ENCODE measurements around the gene RBM28.

The RBM28 gene

DNA sequence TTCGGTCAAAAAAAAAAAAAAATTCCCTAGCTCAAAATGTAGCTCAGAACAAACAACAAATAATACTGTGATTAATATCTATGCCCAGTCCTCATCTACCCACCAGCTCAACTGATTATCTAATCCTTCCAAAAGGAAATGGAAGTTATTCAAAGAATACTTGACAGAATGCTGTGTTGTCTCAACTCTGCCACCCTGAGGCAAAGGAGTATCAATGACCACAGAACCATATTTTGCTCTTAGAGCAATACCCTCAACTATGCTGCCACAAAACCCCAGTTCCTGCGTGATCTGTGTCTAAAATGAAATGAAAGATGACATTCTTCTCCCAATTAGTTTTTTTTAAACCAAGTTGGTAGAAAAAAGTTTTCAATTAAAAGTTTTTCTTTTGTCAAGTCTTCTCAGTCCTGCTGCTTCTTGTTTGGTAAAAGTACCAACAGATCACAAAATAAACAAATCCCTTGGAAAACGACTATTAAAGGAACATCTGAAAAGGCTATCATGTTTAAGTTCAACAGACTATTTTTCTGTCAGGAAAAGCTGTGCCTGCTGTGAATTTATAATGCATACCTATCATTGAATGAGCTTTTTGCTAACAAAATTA lies 21.6 kb downstream of the RBM28 start:
- TF ChIP-seq, protein P1, sequence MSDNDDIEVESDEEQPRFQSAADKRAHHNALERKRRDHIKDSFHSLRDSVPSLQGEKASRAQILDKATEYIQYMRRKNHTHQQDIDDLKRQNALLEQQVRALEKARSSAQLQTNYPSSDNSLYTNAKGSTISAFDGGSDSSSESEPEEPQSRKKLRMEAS (IDR thresholded peaks at IDR 0.05), result no peak
- no peak for TF ChIP-seq CREB1 (IDR thresholded peaks at IDR 0.05; ENCODE audit: low read depth)
- no peak for TF ChIP-seq EGR1 (IDR thresholded peaks at IDR 0.05)
- no peak for TF ChIP-seq ZBTB7A (IDR thresholded peaks at IDR 0.05; ENCODE audit: low read depth)
- TF ChIP-seq RAD21 (IDR thresholded peaks at IDR 0.05; ENCODE audit: low read depth), result peak; percentile 61

- TF ChIP-seq FOXM1 (IDR thresholded peaks at IDR 0.05; ENCODE audit: borderline replicate concordance, low read depth) (no peak), ZBTB7A (IDR thresholded peaks at IDR 0.05; ENCODE audit: low read depth) (no peak), YY1 (IDR thresholded peaks at IDR 0.05; ENCODE audit: low read depth) (no peak), TEAD4 (IDR thresholded peaks at IDR 0.05) (no peak)
- TF ChIP-seq, protein P1 (IDR thresholded peaks at IDR 0.05), result no peak
These were observed 22.7 kb downstream of the RBM28 start for GRCh38 chr7:128321044-128321422.

- TF ChIP-seq, protein P1 (IDR thresholded peaks at IDR 0.05), result no peak
- no peak for TF ChIP-seq REST (IDR thresholded peaks at IDR 0.05; ENCODE audit: low read depth)
- TF ChIP-seq CREB1 (IDR thresholded peaks at IDR 0.05; ENCODE audit: low read depth), result no peak
- no peak for TF ChIP-seq TEAD4 (IDR thresholded peaks at IDR 0.05)
- no peak for TF ChIP-seq CEBPB (IDR thresholded peaks at IDR 0.05)
- no peak for TF ChIP-seq YY1 (IDR thresholded peaks at IDR 0.05; ENCODE audit: low read depth)
- no peak for TF ChIP-seq RAD21 (IDR thresholded peaks at IDR 0.05; ENCODE audit: low read depth)
- TF ChIP-seq EP300 (IDR thresholded peaks at IDR 0.05; ENCODE audit: borderline replicate concordance), result no peak
- TF ChIP-seq USF1 (IDR thresholded peaks at IDR 0.05), result no peak
- TF ChIP-seq ZBTB7A (IDR thresholded peaks at IDR 0.05; ENCODE audit: low read depth), result no peak
- TF ChIP-seq EGR1 (IDR thresholded peaks at IDR 0.05), result no peak
- no peak for TF ChIP-seq NFIC (IDR thresholded peaks at IDR 0.05)
- no peak for TF ChIP-seq FOXM1 (IDR thresholded peaks at IDR 0.05; ENCODE audit: borderline replicate concordance, low read depth)
- no peak for TF ChIP-seq TAF1 (IDR thresholded peaks at IDR 0.05; ENCODE audit: low read depth)
- no peak for TF ChIP-seq TCF12 (IDR thresholded peaks at IDR 0.05; ENCODE audit: low read depth)
These were observed 25.0 kb downstream of the RBM28 start for GRCh38 chr7:128318691-128319090.

DNA sequence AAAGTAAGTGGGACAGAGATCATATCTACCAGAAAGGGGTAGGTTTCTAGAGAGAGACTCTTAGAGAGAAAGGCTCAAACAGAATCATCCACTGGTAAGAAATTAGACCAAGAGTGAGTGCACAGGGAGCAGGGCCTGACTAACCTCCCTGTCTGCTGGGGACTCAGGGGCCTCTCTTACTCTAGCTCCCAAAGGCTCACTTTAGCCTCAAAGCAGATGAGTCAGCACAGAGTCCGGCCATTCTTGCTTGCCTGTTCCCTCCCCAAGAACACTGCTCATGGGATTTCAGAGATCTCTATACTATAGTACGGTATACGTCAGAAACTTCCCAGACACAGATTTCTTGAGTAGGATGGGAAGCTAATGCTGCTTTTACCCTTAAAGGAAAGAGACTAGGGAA lies 32.7 kb downstream of the RBM28 start:
- TF ChIP-seq CREB1 (IDR thresholded peaks at IDR 0.05; ENCODE audit: low read depth), result no peak
- TF ChIP-seq ZBTB7A (IDR thresholded peaks at IDR 0.05; ENCODE audit: low read depth), result no peak
- TF ChIP-seq YY1 (IDR thresholded peaks at IDR 0.05; ENCODE audit: low read depth), result no peak
- TF ChIP-seq CEBPB (IDR thresholded peaks at IDR 0.05), result no peak
- no peak for TF ChIP-seq NFIC (IDR thresholded peaks at IDR 0.05)
- no peak for TF ChIP-seq TEAD4 (IDR thresholded peaks at IDR 0.05)
- no peak for TF ChIP-seq TCF12 (IDR thresholded peaks at IDR 0.05; ENCODE audit: low read depth)
- TF ChIP-seq FOXM1 (IDR thresholded peaks at IDR 0.05; ENCODE audit: borderline replicate concordance, low read depth), result no peak
- no peak for TF ChIP-seq TAF1 (IDR thresholded peaks at IDR 0.05; ENCODE audit: low read depth)
- TF ChIP-seq, protein P1 (IDR thresholded peaks at IDR 0.05), result no peak
- no peak for TF ChIP-seq EGR1 (IDR thresholded peaks at IDR 0.05)
- TF ChIP-seq EP300 (IDR thresholded peaks at IDR 0.05; ENCODE audit: borderline replicate concordance), result no peak
- no peak for TF ChIP-seq USF1 (IDR thresholded peaks at IDR 0.05)
- TF ChIP-seq REST (IDR thresholded peaks at IDR 0.05; ENCODE audit: low read depth), result no peak
- TF ChIP-seq RAD21 (IDR thresholded peaks at IDR 0.05; ENCODE audit: low read depth), result no peak

DNA sequence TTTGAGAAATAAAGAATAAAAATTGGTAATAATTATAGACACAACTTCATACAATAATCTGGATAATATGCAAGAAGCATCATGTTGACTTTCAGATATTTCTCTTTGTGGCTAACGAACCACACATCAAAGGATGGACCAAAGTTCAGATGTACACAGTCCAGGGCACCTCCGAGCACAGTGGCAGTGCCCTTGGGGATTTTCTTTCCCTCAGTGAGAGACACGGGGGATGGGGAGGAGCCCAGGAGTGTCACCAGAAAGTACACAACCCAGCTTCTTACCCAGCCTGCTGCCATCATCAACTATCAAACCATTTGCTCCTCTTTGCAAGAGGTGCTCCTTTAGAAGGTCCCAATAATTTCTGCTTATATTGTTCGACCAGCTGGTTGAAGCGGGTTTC lies 33.2 kb downstream of the RBM28 start:
- no peak for TF ChIP-seq TCF12 (IDR thresholded peaks at IDR 0.05; ENCODE audit: low read depth)
- TF ChIP-seq REST (IDR thresholded peaks at IDR 0.05; ENCODE audit: low read depth), result no peak
- no peak for TF ChIP-seq CEBPB (IDR thresholded peaks at IDR 0.05)
- TF ChIP-seq, protein P1 (IDR thresholded peaks at IDR 0.05), result no peak
- no peak for TF ChIP-seq NFIC (IDR thresholded peaks at IDR 0.05)
- TF ChIP-seq TAF1 (IDR thresholded peaks at IDR 0.05; ENCODE audit: low read depth), result no peak
- no peak for TF ChIP-seq EGR1 (IDR thresholded peaks at IDR 0.05)
- TF ChIP-seq FOXM1 (IDR thresholded peaks at IDR 0.05; ENCODE audit: borderline replicate concordance, low read depth), result no peak
- TF ChIP-seq EP300 (IDR thresholded peaks at IDR 0.05; ENCODE audit: borderline replicate concordance), result no peak
- no peak for TF ChIP-seq YY1 (IDR thresholded peaks at IDR 0.05; ENCODE audit: low read depth)
- TF ChIP-seq RAD21 (IDR thresholded peaks at IDR 0.05; ENCODE audit: low read depth), result no peak
- TF ChIP-seq TEAD4 (IDR thresholded peaks at IDR 0.05), result no peak
- TF ChIP-seq USF1 (IDR thresholded peaks at IDR 0.05), result no peak
- no peak for TF ChIP-seq ZBTB7A (IDR thresholded peaks at IDR 0.05; ENCODE audit: low read depth)
- no peak for TF ChIP-seq CREB1 (IDR thresholded peaks at IDR 0.05; ENCODE audit: low read depth)
